ENCODE data around the gene EYA4.

GRCh38 chr6:133468591-133468990 lies 227.4 kb downstream of the EYA4 start:
- TF ChIP-seq CTCF (IDR thresholded peaks at IDR 0.05; ENCODE audit: extremely low read depth in 1 of 2, insufficient read depth in 1 of 2, low read depth in 1 of 2, low read length in 2 of 2) (no peak), POLR2A (IDR thresholded peaks at IDR 0.05; ENCODE audit: low read depth, low read length) (no peak)
